ENCODE measurements around the gene SMIM30.
A peak's percentile ranks its signal among the peaks of the same experiment; 100 is the strongest.

The SMIM30 gene

DNA sequence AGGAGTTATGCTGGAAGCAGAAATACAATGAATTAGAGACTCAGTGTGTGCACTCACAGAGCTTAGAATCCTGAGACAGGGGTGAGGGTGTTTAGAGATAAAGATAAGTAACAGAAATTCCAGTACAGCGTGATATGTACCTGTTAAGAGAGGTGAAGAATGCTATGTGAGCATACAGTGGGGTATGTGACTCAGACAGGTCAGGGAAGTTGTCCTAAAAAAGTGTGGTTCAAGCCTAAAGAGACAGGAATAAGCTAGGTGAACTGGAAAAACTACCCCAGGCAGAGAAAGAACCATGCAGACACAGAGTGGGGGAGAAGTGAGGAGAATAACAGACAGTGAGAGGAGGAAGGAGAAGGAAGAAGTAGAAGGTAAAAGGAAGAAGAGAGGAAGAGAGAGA lies 8.6 kb downstream of the SMIM30 start:
- DNase-seq (ENCODE audit: low spot score): no peak

DNA sequence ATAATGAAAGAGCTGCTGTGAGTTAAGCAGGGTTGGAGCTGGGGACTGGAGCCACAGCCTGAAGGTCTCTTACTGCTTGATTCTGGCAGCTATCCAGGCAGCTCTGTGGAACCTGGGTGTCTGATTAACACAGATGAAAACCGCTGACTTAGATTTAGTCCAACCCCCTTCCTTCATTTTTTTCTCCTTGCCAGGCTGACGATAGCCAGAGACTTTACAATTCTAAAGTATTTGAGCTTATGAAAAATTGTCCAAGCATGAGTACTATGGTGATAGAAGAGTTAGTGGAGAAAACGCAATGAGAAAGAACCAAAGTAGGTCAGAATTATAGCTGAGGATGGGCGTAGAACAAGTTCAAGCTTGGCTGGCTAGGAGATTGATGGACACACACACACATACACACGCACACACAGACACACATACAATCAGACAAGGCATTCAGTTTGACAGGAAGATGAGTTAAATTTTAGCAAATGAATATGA lies 18.2 kb downstream of the SMIM30 start:
- DNase-seq (ENCODE audit: low spot score): peak; percentile 32

DNA sequence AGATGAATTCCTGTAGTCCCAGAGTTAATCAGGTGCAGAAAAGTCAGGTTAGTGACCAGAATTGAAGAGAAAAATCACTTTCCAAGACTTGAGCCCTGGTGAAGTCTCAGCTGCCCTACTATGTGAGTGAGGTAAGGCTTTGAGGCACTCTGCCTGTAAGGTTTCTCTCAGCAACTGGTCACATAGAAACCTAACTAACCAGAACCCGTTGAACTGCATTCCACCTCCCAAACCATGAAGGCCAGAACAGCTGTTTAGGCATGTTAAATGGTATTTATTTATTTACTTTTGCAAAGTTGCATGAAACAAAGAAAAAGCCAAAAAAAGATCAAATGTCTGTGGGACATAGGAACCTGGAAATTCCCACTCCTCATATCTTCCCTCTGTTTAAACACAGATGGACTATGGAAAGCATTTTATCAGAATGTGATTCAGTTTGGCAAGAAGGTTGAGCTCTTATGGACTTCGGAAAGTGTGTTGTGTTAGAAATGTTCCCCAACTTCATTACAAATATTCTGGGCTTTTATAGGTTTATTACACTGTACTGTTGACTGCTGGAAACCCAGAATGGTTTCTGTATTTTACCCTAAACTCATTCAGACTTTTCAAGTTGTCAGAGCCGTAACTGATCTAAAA lies 19.0 kb downstream of the SMIM30 start:
- DNase-seq (ENCODE audit: low spot score): no peak

DNA sequence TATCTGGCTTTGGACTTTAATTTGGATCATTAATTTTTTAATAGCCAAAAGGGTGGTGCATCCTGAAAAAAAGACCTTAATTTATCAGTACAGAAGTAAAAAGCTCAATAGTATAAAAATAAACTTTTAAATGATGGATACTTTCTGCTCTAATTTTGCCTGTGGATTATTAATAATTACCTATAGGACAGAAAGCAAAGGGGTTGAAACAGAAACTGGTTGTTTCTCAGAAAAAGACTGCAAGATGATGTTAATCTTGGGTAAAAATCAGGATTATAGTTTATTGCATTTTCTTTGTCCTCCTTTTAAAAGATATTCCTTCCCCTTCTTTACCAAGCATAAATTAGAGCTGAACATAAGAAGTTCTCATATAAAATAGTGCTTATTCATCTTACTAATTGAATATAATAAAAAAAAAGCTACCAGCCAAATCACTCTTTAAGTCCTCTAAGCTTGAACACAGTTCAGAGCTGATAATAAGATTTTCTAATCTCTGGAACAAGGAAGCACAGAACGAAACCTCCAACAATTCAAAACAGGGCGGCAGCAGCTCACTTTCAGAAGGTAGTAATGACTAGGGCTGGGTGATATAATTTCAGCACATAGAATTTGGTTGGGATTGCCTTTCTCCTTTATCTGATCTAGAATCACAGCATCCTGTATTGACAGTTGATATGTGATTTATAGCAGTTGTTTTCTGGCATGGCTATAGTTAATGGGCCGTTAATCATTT lies 23.7 kb downstream of the SMIM30 start:
- no peak for DNase-seq (ENCODE audit: low spot score)

GRCh38 chr7:113093561-113093960 lies 24.8 kb downstream of the SMIM30 start:
- DNase-seq (ENCODE audit: low spot score): no peak

GRCh38 chr7:113092762-113093161 lies 25.6 kb downstream of the SMIM30 start:
- DNase-seq (ENCODE audit: low spot score): no peak

DNA sequence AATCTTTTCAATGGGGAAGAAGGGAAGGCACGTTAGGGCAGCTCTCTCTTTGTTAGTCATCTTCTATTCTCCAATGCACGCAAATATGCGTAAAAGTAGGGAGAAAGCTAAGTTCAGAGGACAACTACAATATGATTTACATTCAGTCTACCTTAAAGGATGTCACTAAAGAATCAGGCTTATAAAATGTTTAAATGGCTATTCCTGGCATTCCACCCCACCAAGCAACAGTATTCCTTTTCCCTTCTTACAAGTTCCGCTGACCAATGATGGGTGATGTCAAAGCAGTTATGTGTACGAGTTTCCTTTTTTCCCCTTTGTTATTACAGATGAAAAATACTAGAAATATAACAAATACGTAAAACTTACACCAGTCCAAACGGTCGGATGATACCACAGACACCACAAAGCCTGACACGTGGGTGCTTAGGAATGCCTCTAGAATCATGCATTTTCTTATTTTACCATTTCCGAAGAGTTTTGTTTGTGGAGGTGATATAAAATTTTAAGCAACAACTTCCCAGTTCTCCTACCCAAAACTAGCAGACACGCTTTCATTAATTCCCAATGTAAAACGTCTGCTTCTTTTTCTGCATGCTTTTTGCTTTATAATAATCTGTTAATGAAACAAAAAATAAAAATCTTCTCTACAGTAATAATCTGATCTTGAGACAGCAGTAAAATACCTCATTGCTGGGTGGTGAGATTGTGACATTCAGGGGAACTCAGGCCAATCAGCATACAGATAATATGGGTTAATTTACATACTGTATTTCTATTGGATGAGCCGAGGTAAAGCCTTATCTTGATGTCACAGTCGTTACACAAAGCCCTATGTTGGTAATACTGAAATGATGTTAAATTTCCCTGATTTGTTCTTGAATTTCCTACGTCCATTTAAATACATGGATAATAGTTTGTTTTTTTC lies 31.0 kb downstream of the SMIM30 start:
- peak; percentile 82 for DNase-seq (ENCODE audit: low spot score)

DNA sequence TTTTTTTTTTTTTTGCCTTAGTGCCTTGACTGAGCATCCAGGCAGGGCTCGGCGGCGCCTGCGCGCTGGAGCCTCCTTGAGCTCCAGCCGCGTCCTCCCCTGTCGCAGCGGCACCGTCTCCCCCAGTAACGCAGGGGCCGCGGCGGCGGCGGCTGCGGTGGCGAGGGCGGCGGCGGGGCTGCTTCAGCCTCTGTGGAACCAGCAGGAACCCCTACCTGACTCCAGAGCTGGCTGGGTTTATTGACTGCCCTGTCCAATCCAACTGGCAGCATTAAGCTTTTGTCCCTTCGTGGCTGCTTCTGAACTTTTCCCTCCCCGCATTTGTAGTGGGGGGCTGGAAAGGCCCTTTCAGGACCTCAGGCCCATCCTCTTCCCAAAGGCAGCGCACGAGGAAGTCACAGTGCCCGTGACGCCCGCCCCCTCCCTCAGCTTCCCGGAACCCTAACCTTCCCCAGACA lies 31.9 kb downstream of the SMIM30 start, which contains the start of gene GPR85:
Gene GPR85, minus strand, starts transcription at position 397 of the 458 bp plus-strand sequence. CDS start 2,106 bp downstream, outside the sequence.
- DNase-seq (ENCODE audit: low spot score): peak; percentile 88

DNA sequence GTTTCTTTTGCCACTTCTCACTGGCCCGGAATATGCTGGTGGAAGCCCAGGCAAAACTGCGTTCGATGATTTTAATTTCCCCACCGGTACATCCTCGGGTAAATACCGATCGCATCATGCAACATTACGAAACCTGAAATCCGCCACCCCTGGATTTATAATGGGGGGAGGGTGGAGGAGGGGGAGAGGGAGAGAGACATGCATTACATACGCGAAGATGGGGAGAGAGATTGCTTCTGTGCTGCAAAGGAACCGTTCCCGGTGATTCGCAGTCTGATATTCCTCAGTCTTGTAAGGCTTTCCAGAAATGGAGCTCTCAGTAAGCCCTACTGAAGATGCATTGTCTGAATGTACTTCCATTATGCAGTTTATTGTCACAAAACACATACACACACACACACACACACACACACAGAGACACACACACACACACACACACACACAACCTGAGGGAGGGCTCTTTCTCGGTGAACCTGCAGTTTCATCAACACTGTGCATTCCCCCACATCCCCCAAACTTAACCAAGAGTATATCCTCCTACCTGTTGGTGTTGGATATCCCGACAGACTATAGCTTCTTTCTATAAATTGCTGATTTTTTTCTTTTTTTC lies 32.5 kb downstream of the SMIM30 start:
- DNase-seq (ENCODE audit: low spot score): peak; percentile 44

- DNase-seq (ENCODE audit: low spot score): no peak
These were observed 33.7 kb downstream of the SMIM30 start for GRCh38 chr7:113084496-113085172.

GRCh38 chr7:113083816-113084495 lies 34.4 kb downstream of the SMIM30 start:
- DNase-seq (ENCODE audit: low spot score): no peak

GRCh38 chr7:113083132-113083815 lies 35.1 kb downstream of the SMIM30 start:
- no peak for DNase-seq (ENCODE audit: low spot score)

DNA sequence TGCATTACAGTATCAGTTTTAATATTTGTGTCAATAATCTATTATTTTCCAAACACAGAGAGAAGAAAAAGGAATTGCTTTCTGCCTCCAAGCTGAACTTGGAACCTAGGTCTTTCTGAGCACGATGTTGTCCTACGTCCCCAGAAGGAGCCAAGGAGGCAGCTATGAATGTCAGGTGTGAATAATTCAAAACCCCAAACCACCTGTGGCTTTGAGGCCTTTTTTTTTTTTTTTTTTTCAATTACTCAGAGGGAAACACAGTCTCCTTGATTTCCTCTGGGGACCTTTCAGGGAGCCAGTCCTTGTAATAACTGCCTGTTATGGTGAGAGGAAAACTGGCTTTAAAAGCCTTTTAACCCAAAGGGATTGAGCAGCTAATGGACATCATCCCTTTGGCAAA lies 40.0 kb downstream of the SMIM30 start:
- DNase-seq (ENCODE audit: low spot score): no peak

DNA sequence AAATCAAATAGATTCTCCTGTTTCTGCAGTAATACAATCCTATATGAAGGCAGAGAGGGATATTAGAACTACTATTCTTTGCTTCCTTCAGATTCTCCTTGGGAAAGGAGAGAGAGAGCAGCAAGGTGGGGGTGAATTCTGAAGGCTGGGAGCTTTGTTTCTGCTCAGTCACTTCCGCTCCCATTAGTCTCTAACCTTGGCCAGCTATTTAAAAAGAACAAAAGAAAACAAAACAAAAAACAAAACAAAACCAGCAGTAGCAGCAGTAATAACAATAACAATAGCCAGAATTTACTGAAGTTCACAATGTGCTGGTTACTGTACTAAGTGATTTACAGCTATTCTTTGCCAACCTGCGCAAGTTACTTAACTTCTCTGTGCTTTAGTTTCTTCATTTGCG lies 41.7 kb downstream of the SMIM30 start:
- DNase-seq (ENCODE audit: low spot score): no peak

GRCh38 chr7:113071465-113071864 lies 46.9 kb downstream of the SMIM30 start:
- DNase-seq (ENCODE audit: low spot score): no peak

All from SK-N-DZ (cell line).